ENCODE results near the gene RAX.

Gene RAX

DNA sequence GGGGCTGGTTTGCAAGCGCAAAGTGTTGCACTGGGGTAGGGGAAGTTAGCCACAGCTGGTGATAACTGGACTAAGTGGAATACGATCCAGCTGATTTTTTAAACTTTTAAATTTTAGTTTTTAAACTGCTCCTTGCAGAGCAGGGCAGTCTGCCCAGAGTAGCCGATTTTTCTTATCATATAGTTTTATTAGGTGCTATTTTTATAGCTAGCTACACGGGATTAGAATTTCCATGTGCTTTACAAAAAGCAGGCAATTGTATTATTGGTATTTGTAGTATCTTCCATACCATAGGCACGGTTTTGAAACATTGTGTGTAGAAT is 35.6 kb upstream of the RAX start:
- DNase-seq (ENCODE audit: low read depth in 1 of 2, low spot score in 1 of 2): no peak
- Histone ChIP-seq H3K27ac (replicated peaks) (no peak overlapping the region), H3K4me3 (replicated peaks; ENCODE audit: insufficient read depth, low read length) (peak overlapping the region; percentile 35), H3K27me3 (ENCODE audit: insufficient read depth, poor library complexity, severe bottlenecking) (peaks cover 12% of the 10 kb centered on the region)
- TF ChIP-seq, protein P1, sequence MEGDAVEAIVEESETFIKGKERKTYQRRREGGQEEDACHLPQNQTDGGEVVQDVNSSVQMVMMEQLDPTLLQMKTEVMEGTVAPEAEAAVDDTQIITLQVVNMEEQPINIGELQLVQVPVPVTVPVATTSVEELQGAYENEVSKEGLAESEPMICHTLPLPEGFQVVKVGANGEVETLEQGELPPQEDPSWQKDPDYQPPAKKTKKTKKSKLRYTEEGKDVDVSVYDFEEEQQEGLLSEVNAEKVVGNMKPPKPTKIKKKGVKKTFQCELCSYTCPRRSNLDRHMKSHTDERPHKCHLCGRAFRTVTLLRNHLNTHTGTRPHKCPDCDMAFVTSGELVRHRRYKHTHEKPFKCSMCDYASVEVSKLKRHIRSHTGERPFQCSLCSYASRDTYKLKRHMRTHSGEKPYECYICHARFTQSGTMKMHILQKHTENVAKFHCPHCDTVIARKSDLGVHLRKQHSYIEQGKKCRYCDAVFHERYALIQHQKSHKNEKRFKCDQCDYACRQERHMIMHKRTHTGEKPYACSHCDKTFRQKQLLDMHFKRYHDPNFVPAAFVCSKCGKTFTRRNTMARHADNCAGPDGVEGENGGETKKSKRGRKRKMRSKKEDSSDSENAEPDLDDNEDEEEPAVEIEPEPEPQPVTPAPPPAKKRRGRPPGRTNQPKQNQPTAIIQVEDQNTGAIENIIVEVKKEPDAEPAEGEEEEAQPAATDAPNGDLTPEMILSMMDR (IDR thresholded peaks at IDR 0.05; ENCODE audit: insufficient read depth, low read length): no peak
- TF ChIP-seq SPI1 (IDR thresholded peaks at IDR 0.05; ENCODE audit: borderline replicate concordance, low read depth): no peak
- TF ChIP-seq POLR2AphosphoS5 (IDR thresholded peaks at IDR 0.05; ENCODE audit: low read depth): no peak
- TF ChIP-seq, protein P2, sequence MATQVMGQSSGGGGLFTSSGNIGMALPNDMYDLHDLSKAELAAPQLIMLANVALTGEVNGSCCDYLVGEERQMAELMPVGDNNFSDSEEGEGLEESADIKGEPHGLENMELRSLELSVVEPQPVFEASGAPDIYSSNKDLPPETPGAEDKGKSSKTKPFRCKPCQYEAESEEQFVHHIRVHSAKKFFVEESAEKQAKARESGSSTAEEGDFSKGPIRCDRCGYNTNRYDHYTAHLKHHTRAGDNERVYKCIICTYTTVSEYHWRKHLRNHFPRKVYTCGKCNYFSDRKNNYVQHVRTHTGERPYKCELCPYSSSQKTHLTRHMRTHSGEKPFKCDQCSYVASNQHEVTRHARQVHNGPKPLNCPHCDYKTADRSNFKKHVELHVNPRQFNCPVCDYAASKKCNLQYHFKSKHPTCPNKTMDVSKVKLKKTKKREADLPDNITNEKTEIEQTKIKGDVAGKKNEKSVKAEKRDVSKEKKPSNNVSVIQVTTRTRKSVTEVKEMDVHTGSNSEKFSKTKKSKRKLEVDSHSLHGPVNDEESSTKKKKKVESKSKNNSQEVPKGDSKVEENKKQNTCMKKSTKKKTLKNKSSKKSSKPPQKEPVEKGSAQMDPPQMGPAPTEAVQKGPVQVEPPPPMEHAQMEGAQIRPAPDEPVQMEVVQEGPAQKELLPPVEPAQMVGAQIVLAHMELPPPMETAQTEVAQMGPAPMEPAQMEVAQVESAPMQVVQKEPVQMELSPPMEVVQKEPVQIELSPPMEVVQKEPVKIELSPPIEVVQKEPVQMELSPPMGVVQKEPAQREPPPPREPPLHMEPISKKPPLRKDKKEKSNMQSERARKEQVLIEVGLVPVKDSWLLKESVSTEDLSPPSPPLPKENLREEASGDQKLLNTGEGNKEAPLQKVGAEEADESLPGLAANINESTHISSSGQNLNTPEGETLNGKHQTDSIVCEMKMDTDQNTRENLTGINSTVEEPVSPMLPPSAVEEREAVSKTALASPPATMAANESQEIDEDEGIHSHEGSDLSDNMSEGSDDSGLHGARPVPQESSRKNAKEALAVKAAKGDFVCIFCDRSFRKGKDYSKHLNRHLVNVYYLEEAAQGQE (IDR thresholded peaks at IDR 0.05; ENCODE audit: insufficient replicate concordance, low read depth): no peak
- TF ChIP-seq GABPA (IDR thresholded peaks at IDR 0.05; ENCODE audit: low read depth): no peak

DNA sequence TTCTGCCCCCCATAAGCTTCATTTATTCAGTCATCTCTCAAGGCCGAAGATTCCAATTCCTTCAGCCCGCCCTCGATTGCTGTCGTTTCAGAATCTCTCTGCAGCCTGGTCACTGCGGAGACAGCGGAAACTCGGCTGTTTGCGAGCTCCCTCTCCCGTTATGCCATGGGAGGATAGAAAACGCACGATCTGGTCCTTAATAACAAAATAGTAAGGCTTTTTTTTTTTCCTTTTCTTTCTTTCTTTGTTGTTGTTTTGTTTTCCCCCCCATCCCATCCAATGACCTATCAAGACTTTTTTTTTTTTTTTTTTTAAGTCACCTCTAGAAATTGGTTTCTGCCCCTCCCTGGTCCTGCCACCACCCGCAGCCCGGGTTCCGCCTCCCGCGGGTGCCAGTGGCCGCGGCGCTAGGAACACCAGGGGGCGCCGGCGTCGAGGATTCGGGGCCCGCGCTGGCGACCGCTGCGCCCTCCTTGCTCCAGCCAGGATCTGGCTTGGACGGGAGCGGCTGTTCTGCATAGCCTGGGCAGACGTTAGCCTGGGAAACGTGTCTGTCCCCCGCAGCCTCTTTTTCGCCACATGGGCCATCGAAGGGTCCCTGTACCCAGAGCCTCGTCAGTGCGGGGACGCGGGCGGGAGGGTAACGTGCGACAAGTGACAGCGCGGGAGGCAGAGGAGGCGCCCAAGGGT is 35.1 kb upstream of the RAX start:
- peak overlapping the region; percentile 35 for H3K4me3 ChIP-seq (replicated peaks; ENCODE audit: insufficient read depth, low read length)
- TF ChIP-seq, protein P1 (IDR thresholded peaks at IDR 0.05; ENCODE audit: insufficient read depth, low read length): peak; percentile 29
- TF ChIP-seq SPI1 (IDR thresholded peaks at IDR 0.05; ENCODE audit: borderline replicate concordance, low read depth): no peak
- no peak overlapping the region for H3K27ac ChIP-seq (replicated peaks)
- peaks cover 16% of the 10 kb centered on the region for H3K27me3 ChIP-seq (ENCODE audit: insufficient read depth, poor library complexity, severe bottlenecking)
- peak; percentile 33 to 74 for DNase-seq (ENCODE audit: low read depth in 1 of 2, low spot score in 1 of 2)

DNA sequence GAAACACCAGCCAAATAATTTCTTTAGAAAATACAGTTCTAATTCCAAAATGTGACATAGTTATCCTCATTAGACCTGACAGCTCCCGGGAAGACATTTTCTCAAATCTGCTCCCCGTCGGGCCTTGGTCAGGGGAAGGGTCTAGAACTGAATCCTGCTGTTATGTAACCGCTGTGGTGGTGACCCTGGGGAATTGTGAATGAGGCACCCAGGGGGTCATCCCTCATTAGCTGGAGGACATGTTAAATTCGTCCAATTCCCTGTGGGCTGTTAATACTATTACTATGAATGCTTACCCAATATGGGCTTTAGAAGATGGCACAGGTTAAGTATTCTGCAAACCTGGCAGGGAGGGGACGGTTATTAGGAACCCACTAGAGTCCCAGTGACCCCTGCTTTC is 33.4 kb upstream of the RAX start:
- H3K27me3 ChIP-seq (ENCODE audit: insufficient read depth, poor library complexity, severe bottlenecking): peaks cover 18% of the 10 kb centered on the region
- no peak for DNase-seq (ENCODE audit: low read depth in 1 of 2, low spot score in 1 of 2)
- TF ChIP-seq GABPA (IDR thresholded peaks at IDR 0.05; ENCODE audit: low read depth) (no peak), POLR2AphosphoS5 (IDR thresholded peaks at IDR 0.05; ENCODE audit: low read depth) (no peak), SPI1 (IDR thresholded peaks at IDR 0.05; ENCODE audit: borderline replicate concordance, low read depth) (no peak)
- TF ChIP-seq, protein P1 (IDR thresholded peaks at IDR 0.05; ENCODE audit: insufficient read depth, low read length): no peak
- TF ChIP-seq, protein P2 (IDR thresholded peaks at IDR 0.05; ENCODE audit: insufficient replicate concordance, low read depth): no peak
- H3K4me3 ChIP-seq (replicated peaks; ENCODE audit: insufficient read depth, low read length): no peak overlapping the region
- no peak overlapping the region for H3K27ac ChIP-seq (replicated peaks)

DNA sequence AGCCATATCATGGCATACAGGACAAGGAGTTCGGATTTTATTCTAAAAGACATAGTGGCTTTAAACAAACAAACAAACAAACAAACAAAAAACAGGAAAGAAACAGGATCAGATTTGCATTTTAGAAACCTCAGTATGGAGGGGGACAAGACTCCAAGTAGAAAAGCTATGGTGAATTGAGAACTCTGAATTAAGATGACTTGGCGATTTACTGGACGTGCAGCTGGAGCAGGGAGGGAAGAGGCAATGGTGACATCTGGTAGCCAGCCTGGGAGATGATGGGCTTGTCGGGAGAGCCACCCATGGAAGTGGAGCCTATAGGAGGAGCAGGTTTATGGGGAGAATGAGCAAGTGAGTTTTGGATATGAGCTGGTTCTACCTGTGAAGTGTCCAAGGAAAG is 32.0 kb upstream of the RAX start:
- H3K4me3 ChIP-seq (replicated peaks; ENCODE audit: insufficient read depth, low read length): no peak overlapping the region
- no peak for DNase-seq (ENCODE audit: low read depth in 1 of 2, low spot score in 1 of 2)
- no peak overlapping the region for H3K27ac ChIP-seq (replicated peaks)
- peaks cover 18% of the 10 kb centered on the region for H3K27me3 ChIP-seq (ENCODE audit: insufficient read depth, poor library complexity, severe bottlenecking)
- TF ChIP-seq, protein P2 (IDR thresholded peaks at IDR 0.05; ENCODE audit: insufficient replicate concordance, low read depth): no peak
- TF ChIP-seq SPI1 (IDR thresholded peaks at IDR 0.05; ENCODE audit: borderline replicate concordance, low read depth) (no peak), GABPA (IDR thresholded peaks at IDR 0.05; ENCODE audit: low read depth) (no peak), POLR2AphosphoS5 (IDR thresholded peaks at IDR 0.05; ENCODE audit: low read depth) (no peak)
- TF ChIP-seq, protein P1 (IDR thresholded peaks at IDR 0.05; ENCODE audit: insufficient read depth, low read length): no peak
